A673 (cell line): ENCODE data around the gene LUZP1. TPM values are rescaled to one million over a fixed set of nuclear protein-coding genes. Genes with fewer than 3 reads are reported as not detected.

Experiments
- BruUV-seq: library from RNA; stranded (reverse); fragments of 400-500 nt; replicated peaks from 2 replicates; lab custom pipeline; 2021; lab: Mats Ljungman, UMichigan
- CTCF ChIA-PET: fragments of 300-600 bp; sonication (Branson Sonifier 250); formaldehyde crosslinking; loops from one replicate; lab custom pipeline; 2022; ENCODE audit warnings: antibody characterized with exemption; lab: Charles Lee
- POLR2A ChIA-PET: fragments of 300-600 bp; sonication (Branson Sonifier 250); formaldehyde crosslinking; loops from one replicate; lab custom pipeline; 2022; ENCODE audit warnings: antibody characterized with exemption; ENCODE audit not compliant: low non-redundant PET; lab: Charles Lee
- DNase-seq: peaks from one replicate; pipeline ENCODE4 v3.0.0-alpha.2; 2015; ENCODE audit warnings: low spot score
- H3K27ac ChIP-seq: fragments of 200-600 bp; sonication (generic); 2 replicates; pipeline ENCODE4 v1.5.1; 2016; ENCODE audit warnings: mixed run types, low read depth, mild to moderate bottlenecking, mixed read lengths, antibody characterized with exemption, low read length; ENCODE audit not compliant: poor library complexity, severe bottlenecking
- H3K27me3 ChIP-seq: fragments of 200-600 bp; sonication (generic); replicated peaks from 2 replicates; pipeline ENCODE4 v1.6.1; 2017; ENCODE audit warnings: mixed run types, low read depth, mild to moderate bottlenecking, mixed read lengths, antibody characterized with exemption, low read length; ENCODE audit not compliant: insufficient read depth, poor library complexity
- H3K36me3 ChIP-seq: fragments of 200-600 bp; sonication (generic); 2 replicates; pipeline ENCODE4 v1.6.1; 2016; ENCODE audit warnings: mixed run types, mild to moderate bottlenecking, mixed read lengths, antibody characterized with exemption, low read length; ENCODE audit not compliant: insufficient read depth, poor library complexity, severe bottlenecking
- H3K4me1 ChIP-seq: fragments of 200-600 bp; sonication (generic); 2 replicates; pipeline ENCODE4 v1.6.1; 2017; ENCODE audit warnings: mixed run types, mild to moderate bottlenecking, mixed read lengths, antibody characterized with exemption, low read length; ENCODE audit not compliant: insufficient read depth, poor library complexity, severe bottlenecking
- H3K4me3 ChIP-seq: fragments of 200-600 bp; sonication (generic); 2 replicates; pipeline ENCODE4 v1.5.1; 2016; ENCODE audit warnings: low read depth, mixed run types, mild to moderate bottlenecking, mixed read lengths, low read length; ENCODE audit not compliant: poor library complexity, severe bottlenecking
- H3K9me3 ChIP-seq: fragments of 200-600 bp; sonication (generic); 2 replicates; pipeline ENCODE4 v1.6.1; 2016; ENCODE audit warnings: mixed run types, low read depth, mild to moderate bottlenecking, mixed read lengths, antibody characterized with exemption, low read length; ENCODE audit not compliant: poor library complexity, severe bottlenecking
- CTCF ChIP-seq: fragments of 300-800, 200-600 bp; sonication (generic); conservative IDR thresholded peaks from 2 replicates; pipeline ENCODE4 v1.5.1; 2017; ENCODE audit warnings: low read depth, mild to moderate bottlenecking, antibody characterized with exemption, low read length, moderate library complexity, mixed read lengths
- EZH2 ChIP-seq: fragments of 200-600 bp; sonication (generic); IDR thresholded peaks from 2 replicates; pipeline ENCODE4 v1.6.1; 2017; ENCODE audit warnings: borderline replicate concordance, low read depth, mild to moderate bottlenecking, mixed read lengths, antibody characterized with exemption, low read length; ENCODE audit not compliant: poor library complexity, severe bottlenecking
- intact Hi-C: fragments of 100-400 bp; cut with micrococcal nuclease; formaldehyde crosslinking; loops from one replicate; pipeline ENCODE4 v1.10.0; 2022; ENCODE audit not compliant: unreplicated experiment
- total RNA-seq: library from RNA; stranded (reverse); gene quantifications from 2 replicates; pipeline ENCODE4 v1.2.3, GENCODE V29; 2021

Gene LUZP1
- total RNA-seq, 1 experiment from 2014 or later, result 34.9 TPM

GRCh38 chr1:23088027-23088426, 80.6 kb downstream of the LUZP1 start:
- ChIA-PET POLR2A (no interaction called here), CTCF (no interaction called here)
- TF ChIP-seq CTCF (no peak), EZH2 (no peak)
- Histone ChIP-seq H3K27ac (no peak overlapping the region), H3K36me3 (peaks cover 58% of the 10 kb centered on the region), H3K27me3 (no peaks in the 10 kb centered on the region), H3K9me3 (no peaks in the 10 kb centered on the region), H3K4me1 (no peaks in the 10 kb centered on the region), H3K4me3 (no peak overlapping the region)
- DNase-seq, result no peak
- intact Hi-C loops, result no loop called here
- BruUV-seq, result TSS peak; percentile 2

GRCh38 chr1:23085696-23086095, 83.0 kb downstream of the LUZP1 start:
- BruUV-seq, result no TSS peak
- Histone ChIP-seq H3K4me3 (no peak overlapping the region), H3K4me1 (no peaks in the 10 kb centered on the region), H3K27ac (no peak overlapping the region), H3K9me3 (no peaks in the 10 kb centered on the region), H3K27me3 (no peaks in the 10 kb centered on the region), H3K36me3 (peaks cover 64% of the 10 kb centered on the region)
- no peak for DNase-seq
- TF ChIP-seq CTCF (no peak), EZH2 (no peak)
- ChIA-PET POLR2A (no interaction called here), CTCF (interaction anchor here (1.4 kb wide), 1 partner anchor 98 kb away, joined by 3 read pairs; no protein-coding TSS in a partner anchor)
- intact Hi-C loops, result no loop called here

GRCh38 chr1:23084880-23085279, 83.8 kb downstream of the LUZP1 start:
- H3K4me3 ChIP-seq, result no peak overlapping the region
- intact Hi-C loops, result no loop called here
- no peaks in the 10 kb centered on the region for H3K27me3 ChIP-seq
- DNase-seq, result no peak
- no peak for TF ChIP-seq EZH2
- TF ChIP-seq CTCF, result no peak
- no peaks in the 10 kb centered on the region for H3K4me1 ChIP-seq
- H3K27ac ChIP-seq, result no peak overlapping the region
- ChIA-PET POLR2A (interaction anchor here (0.7 kb wide), 1 partner anchor 16 kb away, joined by 3 read pairs; no protein-coding TSS in a partner anchor), CTCF (interaction anchor here (1.4 kb wide), 1 partner anchor 98 kb away, joined by 3 read pairs; no protein-coding TSS in a partner anchor)
- H3K9me3 ChIP-seq, result no peaks in the 10 kb centered on the region
- H3K36me3 ChIP-seq, result peaks cover 73% of the 10 kb centered on the region
- BruUV-seq, result no TSS peak
